Thyroid gland (tissue), 4 donors: Measurements from ENCODE around the gene MTHFD1.

Source experiments
- POLR2A ChIP-seq, 2 donors: fragments of 450-650 bp; IDR thresholded peaks; one replicate each; pipeline ENCODE4 v1.6.1; 2017; ENCODE audit warnings: antibody characterized with exemption in 2 of 2, mild to moderate bottlenecking in 2 of 2, moderate library complexity in 1 of 2
- TF ChIP-seq, protein P1 (sequence below), 6 experiments: fragments of 200-600 bp in 3 of 6; fragments of 450-650 bp in 3 of 6; sonication (generic) in 3 of 6; IDR thresholded peaks; one replicate each; pipeline ENCODE4 v1.5.1; 2016 to 2019; ENCODE audit warnings: antibody characterized with exemption in 6 of 6, mild to moderate bottlenecking in 2 of 6, inconsistent platforms in 1 of 6, moderate library complexity in 1 of 6

DNA sequence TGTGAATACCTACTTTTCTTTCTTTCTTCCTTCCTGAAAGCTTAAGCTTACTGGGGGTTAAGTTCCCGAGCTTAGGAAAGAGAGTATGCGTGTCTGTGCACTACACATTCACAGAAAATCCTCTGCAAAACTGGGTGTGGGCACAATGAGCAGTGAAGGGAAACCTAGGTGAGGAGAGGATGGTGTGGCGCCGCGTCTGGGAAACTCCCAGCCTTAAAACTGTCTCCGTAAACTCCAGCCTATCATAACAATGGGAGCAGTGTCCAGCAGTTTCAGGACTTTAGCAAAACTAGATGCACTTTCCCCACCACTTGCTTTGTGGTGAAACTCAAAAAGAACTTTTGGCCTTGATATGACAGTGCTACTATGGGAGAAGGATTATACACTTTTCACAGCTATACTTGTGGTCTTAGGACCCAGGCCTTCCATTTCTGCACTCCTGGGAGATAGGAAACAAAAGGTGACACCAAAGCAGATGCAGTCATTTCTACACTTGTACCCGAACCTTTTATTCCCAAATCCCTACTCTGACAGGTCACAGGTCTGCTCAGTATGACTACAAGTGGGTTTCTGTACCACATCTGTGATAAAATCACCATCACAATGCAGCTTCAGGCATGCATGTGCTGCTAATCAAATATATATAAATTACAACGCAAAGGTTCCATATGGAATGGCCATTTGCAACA is 87.6 kb downstream of the MTHFD1 start:
- TF ChIP-seq, protein P1, sequence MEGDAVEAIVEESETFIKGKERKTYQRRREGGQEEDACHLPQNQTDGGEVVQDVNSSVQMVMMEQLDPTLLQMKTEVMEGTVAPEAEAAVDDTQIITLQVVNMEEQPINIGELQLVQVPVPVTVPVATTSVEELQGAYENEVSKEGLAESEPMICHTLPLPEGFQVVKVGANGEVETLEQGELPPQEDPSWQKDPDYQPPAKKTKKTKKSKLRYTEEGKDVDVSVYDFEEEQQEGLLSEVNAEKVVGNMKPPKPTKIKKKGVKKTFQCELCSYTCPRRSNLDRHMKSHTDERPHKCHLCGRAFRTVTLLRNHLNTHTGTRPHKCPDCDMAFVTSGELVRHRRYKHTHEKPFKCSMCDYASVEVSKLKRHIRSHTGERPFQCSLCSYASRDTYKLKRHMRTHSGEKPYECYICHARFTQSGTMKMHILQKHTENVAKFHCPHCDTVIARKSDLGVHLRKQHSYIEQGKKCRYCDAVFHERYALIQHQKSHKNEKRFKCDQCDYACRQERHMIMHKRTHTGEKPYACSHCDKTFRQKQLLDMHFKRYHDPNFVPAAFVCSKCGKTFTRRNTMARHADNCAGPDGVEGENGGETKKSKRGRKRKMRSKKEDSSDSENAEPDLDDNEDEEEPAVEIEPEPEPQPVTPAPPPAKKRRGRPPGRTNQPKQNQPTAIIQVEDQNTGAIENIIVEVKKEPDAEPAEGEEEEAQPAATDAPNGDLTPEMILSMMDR (IDR thresholded peaks at IDR 0.05): no peak
- TF ChIP-seq POLR2A (IDR thresholded peaks at IDR 0.05): no peak
